ENCODE results near the gene SYNDIG1. TPM values are rescaled to one million over a fixed set of nuclear protein-coding genes. Genes with fewer than 3 reads are reported as not detected.

The SYNDIG1 gene
- polyA plus RNA-seq, 2 donors = 0.01 TPM; not detected in 1

- Histone ChIP-seq H3K4me3 (ENCODE audit: low read depth in 1 of 2, low read length in 2 of 2) (no peak overlapping the region), H3K36me3 (ENCODE audit: control insufficient read depth in 2 of 2, insufficient read depth in 2 of 2, low read length in 1 of 2) (no peaks in the 10 kb centered on the region), H3K9me3 (ENCODE audit: control insufficient read depth in 2 of 2, insufficient read depth in 1 of 2, low read depth in 1 of 2, low read length in 1 of 2) (no peaks in the 10 kb centered on the region), H3K4me1 (ENCODE audit: control insufficient read depth in 2 of 2, insufficient read depth in 2 of 2, low read length in 1 of 2) (no peaks in the 10 kb centered on the region), H3K27ac (ENCODE audit: low read depth in 2 of 2, low read length in 1 of 2) (no peak overlapping the region), H3K27me3 (ENCODE audit: control insufficient read depth in 1 of 2, insufficient read depth in 2 of 2, low read length in 2 of 2) (no peaks in the 10 kb centered on the region)
- 83 to 88% methylated on average over 13 of the region's 13 CpGs for WGBS, 2 donors
Measured at GRCh38 chr20:24673678-24674570, 204.5 kb downstream of the SYNDIG1 start.

- no peaks in the 10 kb centered on the region for H3K27me3 ChIP-seq (ENCODE audit: control insufficient read depth in 1 of 2, insufficient read depth in 2 of 2, low read length in 2 of 2)
- no peak overlapping the region for H3K4me3 ChIP-seq (ENCODE audit: low read depth in 1 of 2, low read length in 2 of 2)
Measured at GRCh38 chr20:24674921-24675605, 205.6 kb downstream of the SYNDIG1 start.

GRCh38 chr20:24675651-24676352, 206.4 kb downstream of the SYNDIG1 start:
- WGBS, 2 donors = 86 to 92% methylated on average over 8 of the region's 8 CpGs
- no peak overlapping the region for H3K4me3 ChIP-seq (ENCODE audit: low read depth in 1 of 2, low read length in 2 of 2)
- H3K27ac ChIP-seq (ENCODE audit: low read depth in 2 of 2, low read length in 1 of 2) = no peak overlapping the region
- no peaks in the 10 kb centered on the region for H3K4me1 ChIP-seq (ENCODE audit: control insufficient read depth in 2 of 2, insufficient read depth in 2 of 2, low read length in 1 of 2)
- no peaks in the 10 kb centered on the region for H3K36me3 ChIP-seq (ENCODE audit: control insufficient read depth in 2 of 2, insufficient read depth in 2 of 2, low read length in 1 of 2)
- H3K27me3 ChIP-seq (ENCODE audit: control insufficient read depth in 1 of 2, insufficient read depth in 2 of 2, low read length in 2 of 2) = no peaks in the 10 kb centered on the region
- H3K9me3 ChIP-seq (ENCODE audit: control insufficient read depth in 2 of 2, insufficient read depth in 1 of 2, low read depth in 1 of 2, low read length in 1 of 2) = no peaks in the 10 kb centered on the region

More at GRCh38 chr20:24674921-24675605, 205.6 kb downstream of the SYNDIG1 start:
- WGBS, 2 donors = 84 to 92% methylated on average over 10 of the region's 10 CpGs
- Histone ChIP-seq H3K36me3 (ENCODE audit: control insufficient read depth in 2 of 2, insufficient read depth in 2 of 2, low read length in 1 of 2) (no peaks in the 10 kb centered on the region), H3K27ac (ENCODE audit: low read depth in 2 of 2, low read length in 1 of 2) (no peak overlapping the region), H3K9me3 (ENCODE audit: control insufficient read depth in 2 of 2, insufficient read depth in 1 of 2, low read depth in 1 of 2, low read length in 1 of 2) (no peaks in the 10 kb centered on the region), H3K4me1 (ENCODE audit: control insufficient read depth in 2 of 2, insufficient read depth in 2 of 2, low read length in 1 of 2) (no peaks in the 10 kb centered on the region)

GRCh38 chr20:24676353-24676977, 207.0 kb downstream of the SYNDIG1 start:
- Histone ChIP-seq H3K9me3 (ENCODE audit: control insufficient read depth in 2 of 2, insufficient read depth in 1 of 2, low read depth in 1 of 2, low read length in 1 of 2) (no peaks in the 10 kb centered on the region), H3K4me1 (ENCODE audit: control insufficient read depth in 2 of 2, insufficient read depth in 2 of 2, low read length in 1 of 2) (no peaks in the 10 kb centered on the region), H3K27ac (ENCODE audit: low read depth in 2 of 2, low read length in 1 of 2) (no peak overlapping the region), H3K36me3 (ENCODE audit: control insufficient read depth in 2 of 2, insufficient read depth in 2 of 2, low read length in 1 of 2) (no peaks in the 10 kb centered on the region), H3K4me3 (ENCODE audit: low read depth in 1 of 2, low read length in 2 of 2) (no peak overlapping the region), H3K27me3 (ENCODE audit: control insufficient read depth in 1 of 2, insufficient read depth in 2 of 2, low read length in 2 of 2) (no peaks in the 10 kb centered on the region)
- WGBS, 2 donors = 72 to 85% methylated on average over 11 of the region's 11 CpGs

GRCh38 chr20:24676978-24677370, 207.5 kb downstream of the SYNDIG1 start:
- Histone ChIP-seq H3K4me3 (ENCODE audit: low read depth in 1 of 2, low read length in 2 of 2) (no peak overlapping the region), H3K36me3 (ENCODE audit: control insufficient read depth in 2 of 2, insufficient read depth in 2 of 2, low read length in 1 of 2) (no peaks in the 10 kb centered on the region), H3K27ac (ENCODE audit: low read depth in 2 of 2, low read length in 1 of 2) (no peak overlapping the region), H3K9me3 (ENCODE audit: control insufficient read depth in 2 of 2, insufficient read depth in 1 of 2, low read depth in 1 of 2, low read length in 1 of 2) (no peaks in the 10 kb centered on the region), H3K27me3 (ENCODE audit: control insufficient read depth in 1 of 2, insufficient read depth in 2 of 2, low read length in 2 of 2) (no peaks in the 10 kb centered on the region), H3K4me1 (ENCODE audit: control insufficient read depth in 2 of 2, insufficient read depth in 2 of 2, low read length in 1 of 2) (no peaks in the 10 kb centered on the region)
- WGBS, 2 donors = 61 to 66% methylated on average over 6 of the region's 6 CpGs

GRCh38 chr20:24677626-24678315, 208.3 kb downstream of the SYNDIG1 start:
- Histone ChIP-seq H3K9me3 (ENCODE audit: control insufficient read depth in 2 of 2, insufficient read depth in 1 of 2, low read depth in 1 of 2, low read length in 1 of 2) (no peaks in the 10 kb centered on the region), H3K27ac (ENCODE audit: low read depth in 2 of 2, low read length in 1 of 2) (no peak overlapping the region), H3K27me3 (ENCODE audit: control insufficient read depth in 1 of 2, insufficient read depth in 2 of 2, low read length in 2 of 2) (no peaks in the 10 kb centered on the region), H3K36me3 (ENCODE audit: control insufficient read depth in 2 of 2, insufficient read depth in 2 of 2, low read length in 1 of 2) (no peaks in the 10 kb centered on the region), H3K4me3 (ENCODE audit: low read depth in 1 of 2, low read length in 2 of 2) (no peak overlapping the region), H3K4me1 (ENCODE audit: control insufficient read depth in 2 of 2, insufficient read depth in 2 of 2, low read length in 1 of 2) (no peaks in the 10 kb centered on the region)
- 73 to 77% methylated on average over 9 of the region's 9 CpGs for WGBS, 2 donors

GRCh38 chr20:24678351-24679106, 209.1 kb downstream of the SYNDIG1 start:
- Histone ChIP-seq H3K27ac (ENCODE audit: low read depth in 2 of 2, low read length in 1 of 2) (no peak overlapping the region), H3K36me3 (ENCODE audit: control insufficient read depth in 2 of 2, insufficient read depth in 2 of 2, low read length in 1 of 2) (no peaks in the 10 kb centered on the region), H3K27me3 (ENCODE audit: control insufficient read depth in 1 of 2, insufficient read depth in 2 of 2, low read length in 2 of 2) (no peaks in the 10 kb centered on the region), H3K9me3 (ENCODE audit: control insufficient read depth in 2 of 2, insufficient read depth in 1 of 2, low read depth in 1 of 2, low read length in 1 of 2) (no peaks in the 10 kb centered on the region), H3K4me1 (ENCODE audit: control insufficient read depth in 2 of 2, insufficient read depth in 2 of 2, low read length in 1 of 2) (no peaks in the 10 kb centered on the region), H3K4me3 (ENCODE audit: low read depth in 1 of 2, low read length in 2 of 2) (no peak overlapping the region)
- 80 to 84% methylated on average over 15 of the region's 15 CpGs for WGBS, 2 donors

GRCh38 chr20:24679448-24680047, 210.1 kb downstream of the SYNDIG1 start:
- Histone ChIP-seq H3K27me3 (ENCODE audit: control insufficient read depth in 1 of 2, insufficient read depth in 2 of 2, low read length in 2 of 2) (no peaks in the 10 kb centered on the region), H3K27ac (ENCODE audit: low read depth in 2 of 2, low read length in 1 of 2) (no peak overlapping the region), H3K36me3 (ENCODE audit: control insufficient read depth in 2 of 2, insufficient read depth in 2 of 2, low read length in 1 of 2) (no peaks in the 10 kb centered on the region), H3K4me3 (ENCODE audit: low read depth in 1 of 2, low read length in 2 of 2) (no peak overlapping the region), H3K9me3 (ENCODE audit: control insufficient read depth in 2 of 2, insufficient read depth in 1 of 2, low read depth in 1 of 2, low read length in 1 of 2) (no peaks in the 10 kb centered on the region), H3K4me1 (ENCODE audit: control insufficient read depth in 2 of 2, insufficient read depth in 2 of 2, low read length in 1 of 2) (no peaks in the 10 kb centered on the region)
- 73 to 88% methylated on average over 9 of the region's 9 CpGs for WGBS, 2 donors

Measured in esophagus (tissue), 2 donors.